GM10248 (cell line): ENCODE data around the gene MDN1.
"Not testable (repeated sequence)": the region's sequence is repeated elsewhere in the genome, so short reads cannot be mapped to it uniquely, and the experiment has no call there.

Experiments
- CTCF ChIA-PET: fragments of 300-600 bp; sonication (Branson Sonifier 250); formaldehyde crosslinking; extraction: SDS; loops from one replicate; lab custom pipeline; 2021; ENCODE audit warnings: antibody characterized with exemption; lab: Yijun Ruan, JAX
- POLR2A ChIA-PET: fragments of 350-650 bp; sonication (Branson Sonifier 250); formaldehyde crosslinking; extraction: SDS; loops from one replicate; lab custom pipeline; 2020; ENCODE audit warnings: antibody characterized with exemption; lab: Yijun Ruan, JAX
- DNase-seq: peaks from one replicate; pipeline ENCODE4 v3.0.0; 2012; ENCODE audit errors: extremely low spot score
- TF ChIP-seq, protein P1 (sequence below): IDR thresholded peaks from 2 replicates; pipeline ENCODE4 v1.5.1; 2012; ENCODE audit warnings: mild to moderate bottlenecking, low read depth; ENCODE audit errors: extremely low read depth, missing control alignments, control extremely low read depth

MDN1 gene

DNA sequence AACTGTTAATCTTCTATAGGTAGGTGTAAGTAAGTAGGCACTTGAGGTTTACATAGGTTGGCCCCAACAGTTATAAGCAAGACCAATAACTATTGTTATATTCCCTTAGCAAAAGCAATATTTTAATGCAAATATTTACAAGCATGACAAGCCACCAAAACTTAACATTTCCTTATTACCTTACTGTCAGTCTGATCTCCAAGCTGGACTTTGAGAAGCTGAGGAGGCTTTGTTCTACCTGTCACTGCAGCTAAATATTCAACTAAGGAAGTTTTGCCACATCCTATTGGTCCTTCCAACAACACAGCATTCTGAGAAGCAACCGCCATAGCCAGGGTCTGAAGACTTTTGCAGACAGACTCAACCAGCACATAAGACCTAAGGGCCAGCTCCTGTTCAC lies 29.6 kb downstream of the MDN1 start:
- ChIA-PET POLR2A (no interaction called here), CTCF (interaction anchor here (0.8 to 1.4 kb wide), 3 partner anchors 11 to 90 kb away, joined by 3 to 4 read pairs (median 3); no protein-coding TSS in a partner anchor)
- TF ChIP-seq, protein P1, sequence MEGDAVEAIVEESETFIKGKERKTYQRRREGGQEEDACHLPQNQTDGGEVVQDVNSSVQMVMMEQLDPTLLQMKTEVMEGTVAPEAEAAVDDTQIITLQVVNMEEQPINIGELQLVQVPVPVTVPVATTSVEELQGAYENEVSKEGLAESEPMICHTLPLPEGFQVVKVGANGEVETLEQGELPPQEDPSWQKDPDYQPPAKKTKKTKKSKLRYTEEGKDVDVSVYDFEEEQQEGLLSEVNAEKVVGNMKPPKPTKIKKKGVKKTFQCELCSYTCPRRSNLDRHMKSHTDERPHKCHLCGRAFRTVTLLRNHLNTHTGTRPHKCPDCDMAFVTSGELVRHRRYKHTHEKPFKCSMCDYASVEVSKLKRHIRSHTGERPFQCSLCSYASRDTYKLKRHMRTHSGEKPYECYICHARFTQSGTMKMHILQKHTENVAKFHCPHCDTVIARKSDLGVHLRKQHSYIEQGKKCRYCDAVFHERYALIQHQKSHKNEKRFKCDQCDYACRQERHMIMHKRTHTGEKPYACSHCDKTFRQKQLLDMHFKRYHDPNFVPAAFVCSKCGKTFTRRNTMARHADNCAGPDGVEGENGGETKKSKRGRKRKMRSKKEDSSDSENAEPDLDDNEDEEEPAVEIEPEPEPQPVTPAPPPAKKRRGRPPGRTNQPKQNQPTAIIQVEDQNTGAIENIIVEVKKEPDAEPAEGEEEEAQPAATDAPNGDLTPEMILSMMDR, result no peak
- DNase-seq, result no peak

- TF ChIP-seq, protein P1, result no peak
- DNase-seq, result no peak
- ChIA-PET CTCF (interaction anchor here (1.3 kb wide), 1 partner anchor 11 kb away, joined by 4 read pairs; no protein-coding TSS in a partner anchor), POLR2A (no interaction called here)
Observed at GRCh38 chr6:89787660-89788328, 31.8 kb downstream of the MDN1 start.

DNA sequence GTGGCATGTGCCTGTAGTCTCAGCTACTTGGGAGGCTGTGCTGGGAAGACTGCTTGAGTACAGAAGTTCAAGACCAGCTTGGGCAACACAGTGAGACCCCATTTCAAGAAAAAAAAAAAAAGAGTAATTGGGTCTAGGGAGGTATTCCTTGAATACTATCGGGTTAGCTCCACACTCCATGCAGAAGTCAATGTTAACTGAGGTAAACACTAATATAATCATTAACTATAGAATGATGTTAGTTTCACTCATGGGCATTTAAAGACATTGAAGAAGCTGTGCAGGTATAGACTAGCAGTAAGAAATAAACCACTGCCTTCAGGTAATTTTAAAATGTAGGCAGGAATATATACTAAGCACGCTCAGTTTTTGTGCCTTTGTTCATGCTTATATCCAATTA lies 32.6 kb downstream of the MDN1 start:
- CTCF ChIA-PET, result interaction anchor here (1.3 kb wide), 1 partner anchor 12 kb away, joined by 4 read pairs; no protein-coding TSS in a partner anchor
- TF ChIP-seq, protein P1, result no peak
- no peak for DNase-seq
- POLR2A ChIA-PET, result no interaction called here

DNA sequence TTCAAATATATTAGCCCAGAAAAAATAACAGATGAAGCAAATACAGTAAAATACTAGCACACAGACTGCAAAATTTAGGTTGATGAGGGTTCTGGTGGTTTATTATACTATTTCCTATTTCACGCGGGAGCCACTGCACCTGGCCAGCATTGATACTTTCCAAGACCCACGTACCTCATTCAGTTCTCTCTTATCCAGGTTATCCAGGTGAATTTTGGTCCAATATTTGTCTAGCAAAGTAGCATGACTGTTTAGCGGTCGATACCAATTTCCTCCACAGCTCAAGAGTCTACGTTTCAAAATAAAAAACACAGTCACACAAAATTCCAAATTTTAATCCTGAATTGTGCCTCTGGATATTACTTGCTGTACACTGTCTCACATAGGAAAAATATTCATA lies 34.8 kb downstream of the MDN1 start:
- no peak for DNase-seq
- ChIA-PET POLR2A (no interaction called here), CTCF (no interaction called here)
- TF ChIP-seq, protein P1, result no peak

DNA sequence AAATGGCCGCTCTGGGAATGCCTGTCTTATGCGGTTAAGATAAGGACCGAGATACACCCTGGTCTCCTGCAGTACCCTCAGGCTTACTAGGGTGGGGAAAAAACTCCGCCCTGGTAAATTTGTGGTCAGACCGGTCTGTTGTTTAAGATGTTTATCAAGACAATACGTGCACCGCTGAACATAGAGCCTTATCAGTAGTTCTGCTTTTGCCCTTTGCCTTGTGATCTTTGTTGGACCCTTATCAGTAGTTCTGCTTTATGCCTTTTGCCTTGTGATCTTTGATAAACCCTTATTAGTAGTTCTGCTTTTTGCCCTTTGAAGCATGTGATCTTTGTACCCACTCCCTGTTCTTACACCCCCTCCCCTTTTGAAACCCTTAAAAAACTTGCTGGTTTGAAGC lies 36.3 kb downstream of the MDN1 start:
- POLR2A ChIA-PET, DNase-seq: not testable (repeated sequence)
- CTCF ChIA-PET, result interaction anchor here (1.2 kb wide), 1 partner anchor 25 kb away, joined by 3 read pairs; no protein-coding TSS in a partner anchor

DNA sequence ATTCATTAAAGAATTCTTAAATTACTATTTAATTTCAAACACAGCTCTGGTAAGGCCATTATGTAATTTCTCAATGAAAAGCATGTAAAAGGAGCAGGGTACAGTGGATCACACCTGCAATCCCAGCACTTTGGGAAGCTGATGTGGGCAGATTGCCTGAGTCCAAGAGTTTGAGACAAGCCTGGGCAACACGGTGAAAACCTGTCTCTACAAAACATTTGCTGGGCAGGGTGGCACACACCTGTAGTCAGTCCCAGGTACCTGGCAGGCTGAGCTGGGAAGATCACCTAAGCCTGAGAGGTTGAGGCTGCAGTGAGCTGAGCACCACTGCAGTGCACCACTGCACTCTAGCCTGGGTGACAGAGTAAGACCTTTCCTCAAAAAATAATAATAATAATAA lies 37.4 kb downstream of the MDN1 start:
- ChIA-PET CTCF (interaction anchor here (1.8 kb wide), 1 partner anchor 13 kb away, joined by 4 read pairs; no protein-coding TSS in a partner anchor), POLR2A (no interaction called here)
- TF ChIP-seq, protein P1, result no peak
- no peak for DNase-seq

DNA sequence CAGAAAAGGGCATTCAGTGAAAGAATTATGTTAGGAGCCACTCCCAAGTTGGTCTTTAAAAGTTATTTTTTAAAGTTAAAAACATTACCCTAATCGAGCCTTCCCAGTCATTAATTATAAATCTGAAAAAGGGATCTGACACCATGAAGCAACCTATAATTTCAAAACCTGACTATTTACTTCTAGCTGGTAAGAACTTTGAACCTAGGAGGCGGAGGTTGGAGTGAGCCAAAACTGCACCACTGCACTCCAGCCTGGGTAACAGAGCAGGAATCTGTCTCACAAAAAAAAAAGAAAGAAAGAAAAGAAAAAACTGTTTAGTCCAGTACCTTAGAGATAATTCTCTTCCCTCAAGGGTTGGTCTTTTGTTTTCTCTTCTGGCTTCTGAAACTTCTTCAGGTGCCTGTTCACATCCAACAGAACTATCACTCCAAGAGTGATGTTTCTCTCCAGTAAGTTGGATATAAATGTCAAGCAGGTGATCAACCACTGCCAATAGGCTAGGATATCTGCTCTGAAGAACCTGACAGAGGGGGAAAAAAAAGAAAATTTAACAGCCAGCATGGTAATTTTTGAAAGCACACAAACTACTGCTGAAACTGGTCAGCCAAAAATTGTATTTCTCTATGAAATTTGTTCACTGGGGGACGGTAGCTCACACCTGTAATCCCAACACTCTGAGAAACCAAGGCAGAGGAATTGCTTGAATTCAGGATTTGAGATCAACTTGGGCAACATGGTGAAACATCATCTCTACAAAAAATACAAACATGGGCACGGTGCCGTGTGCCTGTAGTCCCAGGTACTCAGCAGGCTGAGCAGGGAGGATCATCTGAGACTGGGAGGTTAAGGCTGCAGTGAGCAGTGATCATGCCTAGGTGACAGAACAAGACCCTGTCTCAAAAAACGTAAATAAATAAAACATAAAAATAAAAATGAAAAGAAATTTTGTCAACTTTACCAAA lies 38.2 kb downstream of the MDN1 start:
- ChIA-PET POLR2A (no interaction called here), CTCF (interaction anchor here (1.8 kb wide), 1 partner anchor 13 kb away, joined by 4 read pairs; no protein-coding TSS in a partner anchor)
- TF ChIP-seq, protein P1, result no peak
- DNase-seq, result no peak
